ENCODE measurements around the gene IP6K2.

IP6K2 gene

DNA sequence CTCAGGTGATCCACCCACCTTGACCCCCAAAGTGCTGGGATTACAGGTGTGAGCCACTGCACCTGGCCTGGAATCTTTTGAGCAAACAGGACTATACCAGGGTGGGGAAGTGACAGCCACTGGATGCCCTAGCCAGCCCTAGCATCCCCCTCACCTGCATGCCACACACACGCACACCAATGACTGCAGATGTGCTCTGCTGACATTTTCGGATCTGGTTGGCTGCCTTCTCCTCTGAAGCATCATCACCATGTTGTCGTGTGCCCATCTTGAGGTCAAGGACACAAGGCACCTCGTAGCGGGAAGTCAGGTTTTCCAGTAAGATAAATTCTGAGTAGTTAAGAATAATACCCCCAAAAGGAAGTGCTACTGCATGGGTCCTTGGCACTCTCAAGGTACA lies 27.6 kb downstream of the IP6K2 start:
- DNase-seq (ENCODE audit: low read depth, low spot score): no peak

DNA sequence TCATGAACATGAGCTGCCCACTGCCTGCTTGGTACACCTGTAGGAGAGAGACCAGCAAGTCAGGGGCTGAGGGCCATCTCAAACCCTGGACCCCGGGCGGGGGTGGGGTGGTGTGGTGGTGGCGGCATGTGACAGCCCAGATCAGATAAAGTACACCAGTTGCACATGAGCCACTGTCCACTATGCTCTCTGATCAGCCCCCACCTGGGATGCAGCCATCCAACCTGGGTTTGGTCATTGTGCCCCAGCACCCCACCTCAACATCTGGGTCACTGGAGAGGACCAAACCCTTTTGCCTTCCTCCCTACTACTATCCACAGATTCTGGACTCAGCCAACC lies 28.3 kb downstream of the IP6K2 start:
- no peak for DNase-seq (ENCODE audit: low read depth, low spot score)

DNA sequence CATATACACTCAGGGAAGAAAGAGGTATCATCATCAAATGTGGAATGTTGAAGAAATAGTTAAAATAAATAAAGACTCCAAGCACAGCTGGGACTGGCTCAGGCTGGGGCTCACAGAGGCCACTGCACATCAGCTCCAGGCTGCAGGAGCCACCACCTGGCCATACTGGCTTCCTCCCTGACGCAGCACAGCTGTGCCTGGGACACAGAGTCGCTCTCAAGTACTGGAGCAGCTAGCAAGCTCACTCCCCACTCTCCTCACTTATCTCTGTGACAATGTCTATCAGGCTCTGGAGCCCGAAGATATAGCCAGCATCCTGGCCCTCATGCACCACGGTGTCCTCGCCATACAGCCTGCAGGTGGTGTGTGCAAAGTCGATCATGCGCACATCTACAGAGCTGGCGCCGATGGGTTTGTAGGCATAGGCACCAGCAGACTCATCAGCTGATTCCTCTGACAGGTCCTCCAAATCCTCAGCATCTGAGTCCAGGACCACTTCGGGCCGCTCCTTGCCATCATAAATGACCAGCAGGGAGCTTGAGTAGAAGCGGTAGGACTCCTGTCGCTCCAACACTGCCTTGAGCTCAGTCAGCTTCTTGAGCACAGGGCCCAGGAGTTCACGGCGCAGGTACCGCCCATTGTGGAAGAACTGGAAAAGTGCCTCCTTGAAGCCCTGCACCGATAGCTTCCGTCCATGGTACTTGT lies 28.8 kb downstream of the IP6K2 start:
- no peak for DNase-seq (ENCODE audit: low read depth, low spot score)

DNA sequence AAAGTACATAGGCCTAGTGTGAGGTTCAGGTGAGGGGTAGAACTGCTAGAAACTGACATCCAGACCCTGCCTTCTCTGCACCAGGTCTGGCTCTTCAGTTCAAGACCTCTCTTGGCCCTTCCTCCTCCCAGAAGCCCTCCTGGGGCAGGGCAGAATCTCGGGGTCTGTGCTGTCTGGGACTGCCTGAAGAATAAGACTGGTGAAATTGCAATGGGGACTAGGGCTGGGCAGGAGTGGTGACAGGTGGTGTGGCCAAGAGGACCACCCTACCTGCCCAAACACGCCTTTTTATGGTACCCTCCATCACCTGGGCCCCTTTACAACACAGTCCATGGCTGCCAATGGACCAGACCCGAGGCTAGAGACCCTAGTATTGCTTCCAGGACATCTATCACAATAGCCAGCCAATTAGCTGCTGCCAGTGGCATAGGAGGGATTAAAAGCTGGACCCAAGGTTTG lies 29.8 kb downstream of the IP6K2 start:
- DNase-seq (ENCODE audit: low read depth, low spot score): no peak

DNA sequence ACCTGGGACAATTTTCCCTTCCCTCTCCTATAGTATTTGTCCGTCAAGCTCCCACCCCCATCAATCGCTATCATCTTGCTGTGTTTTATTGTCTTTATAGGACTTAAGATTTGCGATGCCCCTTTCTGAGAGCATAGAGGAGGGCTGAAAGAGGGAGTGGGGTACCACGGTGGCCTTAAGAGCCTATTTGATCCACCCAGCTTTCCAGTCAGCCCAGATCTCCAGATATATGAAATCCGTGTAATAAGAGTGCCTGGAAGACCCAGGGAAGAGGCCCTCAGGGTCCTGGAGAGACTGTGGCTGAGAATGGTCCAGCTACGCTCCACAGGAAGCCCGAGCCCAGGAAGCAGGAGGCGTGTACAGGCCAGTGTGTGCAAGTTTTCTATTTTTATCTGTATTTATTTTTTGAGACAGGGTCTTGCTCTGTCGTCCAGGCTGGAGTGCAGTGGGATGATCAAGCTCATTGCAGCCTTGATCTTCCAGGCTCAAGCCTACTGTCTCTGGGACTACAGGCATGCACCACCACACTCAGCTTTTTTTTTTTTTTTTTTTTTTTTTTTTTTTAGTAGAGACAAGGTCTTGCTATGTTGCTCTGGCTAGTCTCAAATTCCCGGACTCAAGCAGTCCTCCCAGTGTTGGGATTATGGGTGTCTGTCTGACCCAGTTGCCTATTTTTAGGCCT lies 30.3 kb downstream of the IP6K2 start:
- DNase-seq (ENCODE audit: low read depth, low spot score): no peak

DNA sequence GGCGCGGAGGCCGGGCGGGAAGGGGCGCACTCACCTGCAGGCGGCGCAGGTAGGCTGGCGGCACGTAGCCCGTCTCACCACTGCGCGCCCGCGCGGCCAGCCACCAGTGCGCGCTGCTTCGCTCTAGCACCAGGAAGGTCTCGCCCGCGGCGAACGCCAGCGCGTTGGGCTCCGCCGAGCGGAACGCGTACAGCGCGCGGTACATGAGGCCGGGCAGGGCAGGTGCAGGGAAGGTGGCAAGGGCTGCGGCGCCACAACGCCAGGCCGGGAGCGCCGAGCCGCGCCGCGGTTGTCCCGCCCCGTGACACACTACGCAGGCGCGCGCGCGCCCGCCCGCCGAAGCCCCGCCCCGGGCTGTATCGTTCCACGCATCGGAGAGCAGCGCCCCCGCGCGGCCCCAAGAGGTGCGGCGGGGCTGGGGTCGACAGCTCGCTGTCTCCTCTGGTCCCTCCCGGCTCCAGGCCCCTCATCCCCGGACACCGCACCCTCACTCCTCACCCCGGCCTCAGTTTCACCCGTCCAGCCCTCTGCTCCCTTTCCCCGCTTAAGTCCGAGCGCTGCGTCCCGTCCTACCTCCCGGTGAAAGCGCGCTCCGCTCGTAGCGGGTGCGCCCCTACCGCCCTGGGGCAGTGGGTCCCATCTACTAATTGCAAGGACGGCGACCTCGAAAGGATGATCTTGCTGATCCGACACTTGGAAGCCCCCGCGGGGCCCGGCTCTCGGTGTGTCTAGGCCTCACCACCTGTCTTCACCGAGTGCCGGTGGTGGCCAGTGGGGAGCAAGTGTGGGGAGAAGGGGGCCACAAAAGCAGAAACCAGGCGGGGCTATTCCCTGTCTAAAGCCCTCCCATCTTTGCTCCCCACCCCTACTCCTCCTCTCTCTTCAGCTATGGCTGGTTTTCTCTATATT lies 31.2 kb downstream of the IP6K2 start, which contains the start of gene NCKIPSD:
Gene NCKIPSD (minus strand): TSS at position 313 of the 909 bp plus-strand sequence. CDS start 108 bp downstream, at position 205.
- peak; percentile 79 for DNase-seq (ENCODE audit: low read depth, low spot score)

DNA sequence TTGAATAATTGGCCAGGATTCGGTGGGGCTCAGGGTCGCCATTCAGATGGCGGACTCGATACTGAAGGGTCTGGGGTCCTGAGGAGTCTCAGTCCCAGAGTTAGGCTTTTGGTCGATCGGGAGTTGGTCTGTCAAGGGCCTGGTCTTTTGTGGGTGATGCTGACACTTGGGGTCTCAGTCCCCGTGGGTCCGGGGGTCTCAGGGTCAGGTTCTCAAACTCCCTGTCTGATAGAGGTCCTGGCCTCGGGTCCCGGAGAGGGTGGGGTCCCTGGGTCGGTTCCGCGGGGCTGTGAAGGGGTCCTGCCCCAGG lies 31.8 kb downstream of the IP6K2 start:
- DNase-seq (ENCODE audit: low read depth, low spot score): no peak

DNA sequence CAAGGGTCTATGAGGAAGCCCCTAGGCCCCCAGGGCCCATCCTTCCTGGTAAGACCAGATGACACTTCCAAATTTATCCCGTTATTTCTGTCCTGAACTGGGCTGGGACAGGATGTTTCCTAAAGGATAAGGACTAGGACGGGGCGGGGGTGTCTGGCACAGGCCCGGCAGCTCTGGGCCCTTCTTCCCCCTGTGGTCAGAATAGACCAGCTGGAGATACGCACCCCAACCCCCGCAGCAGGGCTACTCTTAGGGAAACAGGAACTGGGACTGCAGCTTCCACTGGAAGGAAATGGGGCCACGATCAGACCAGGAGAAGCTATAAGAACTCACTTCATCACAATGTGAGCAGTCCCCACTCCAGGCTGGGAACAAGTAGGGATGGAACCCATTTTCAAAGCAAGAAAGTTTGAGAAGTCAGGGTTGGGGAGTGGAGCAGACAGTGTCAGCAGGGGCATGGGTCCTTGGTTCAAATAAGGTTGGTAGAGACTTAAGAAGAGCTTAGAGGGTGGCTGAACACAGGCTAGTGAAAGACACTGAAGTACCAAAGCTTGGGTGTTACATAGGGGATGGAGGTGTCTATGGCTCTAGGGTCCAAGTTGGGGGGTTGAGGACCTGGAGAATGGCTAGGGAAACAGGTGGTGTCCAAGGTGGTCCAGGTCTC lies 32.4 kb downstream of the IP6K2 start:
- DNase-seq (ENCODE audit: low read depth, low spot score): no peak

DNA sequence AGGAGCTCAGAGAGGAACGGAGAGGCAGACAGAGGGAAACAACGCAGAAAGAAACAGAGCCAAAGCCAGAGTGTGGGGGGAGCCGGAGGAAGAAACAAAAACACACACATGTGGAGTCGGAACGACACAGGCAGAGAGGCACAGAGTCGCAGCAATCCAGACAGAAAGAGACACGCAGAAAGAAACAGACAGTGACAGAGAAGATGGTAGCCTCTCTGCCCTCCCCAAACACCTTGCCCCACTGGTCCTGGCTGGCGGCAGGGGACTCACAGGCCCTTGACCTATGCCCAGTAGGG lies 33.0 kb downstream of the IP6K2 start:
- no peak for DNase-seq (ENCODE audit: low read depth, low spot score)

DNA sequence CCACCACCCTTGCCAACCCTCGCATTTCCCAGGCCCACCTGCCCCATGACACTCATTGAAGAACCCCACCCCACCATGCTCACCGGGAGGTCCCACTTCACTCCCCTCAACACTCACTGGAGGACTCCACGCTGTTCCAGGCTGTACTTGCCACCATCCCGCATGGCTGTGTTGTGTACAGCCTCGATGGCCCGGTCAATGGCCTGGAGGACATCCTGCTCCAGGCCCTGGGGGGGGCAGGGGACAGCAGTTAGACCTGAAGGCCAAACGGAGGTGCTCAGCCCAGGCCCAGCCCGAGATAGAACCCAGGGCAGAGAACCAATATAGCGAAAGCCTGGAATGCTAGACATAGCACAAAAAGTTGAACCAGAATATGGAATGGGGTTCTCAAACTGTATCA lies 34.2 kb downstream of the IP6K2 start:
- no peak for DNase-seq (ENCODE audit: low read depth, low spot score)

DNA sequence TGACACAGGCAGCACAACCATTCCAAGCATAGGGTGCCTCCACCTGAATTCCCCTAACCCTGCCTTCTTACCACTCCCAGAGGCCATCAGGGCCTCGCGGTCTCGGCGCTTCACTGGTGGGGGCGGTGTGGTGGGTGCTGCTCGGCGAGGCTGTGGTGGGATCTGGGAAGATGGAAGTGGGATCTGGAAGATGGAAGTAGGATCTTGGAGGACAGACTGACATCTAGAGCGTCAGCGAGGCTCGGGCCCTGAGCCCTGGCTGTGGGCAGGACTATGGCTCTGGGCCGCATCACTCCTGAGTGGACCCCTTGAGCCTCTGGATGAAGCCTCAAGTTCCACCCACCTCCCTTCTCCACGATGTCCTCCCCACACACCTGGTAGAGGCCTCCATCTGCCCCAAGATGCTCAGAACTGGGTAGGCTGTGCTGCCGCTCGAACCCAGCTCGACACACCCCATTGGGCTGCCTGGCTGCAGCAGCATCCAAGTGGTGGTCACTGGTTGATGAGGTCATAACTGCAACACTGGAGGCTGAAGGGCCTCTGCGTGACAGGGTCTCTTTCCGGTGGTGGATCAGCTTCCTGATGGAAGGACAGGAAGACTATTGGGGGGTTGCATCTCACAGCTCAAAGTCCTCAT lies 34.9 kb downstream of the IP6K2 start:
- DNase-seq (ENCODE audit: low read depth, low spot score): no peak

DNA sequence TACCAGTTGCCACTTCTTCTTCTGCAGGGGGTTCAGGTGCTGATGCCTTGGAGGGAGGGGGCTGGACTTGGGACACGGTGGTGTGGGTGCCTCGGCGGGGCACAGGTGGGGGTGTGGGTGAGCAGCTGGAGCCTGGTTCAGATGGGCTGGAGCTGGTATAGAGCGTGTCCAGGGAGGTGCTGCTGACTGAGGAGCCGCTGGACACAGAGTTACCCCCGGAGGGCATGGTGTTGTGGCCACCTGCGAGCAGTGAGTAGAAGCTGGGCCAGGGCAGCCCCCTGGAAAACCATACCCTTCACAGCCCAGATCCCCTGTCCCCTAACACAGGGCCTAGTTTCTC lies 35.5 kb downstream of the IP6K2 start:
- no peak for DNase-seq (ENCODE audit: low read depth, low spot score)

DNA sequence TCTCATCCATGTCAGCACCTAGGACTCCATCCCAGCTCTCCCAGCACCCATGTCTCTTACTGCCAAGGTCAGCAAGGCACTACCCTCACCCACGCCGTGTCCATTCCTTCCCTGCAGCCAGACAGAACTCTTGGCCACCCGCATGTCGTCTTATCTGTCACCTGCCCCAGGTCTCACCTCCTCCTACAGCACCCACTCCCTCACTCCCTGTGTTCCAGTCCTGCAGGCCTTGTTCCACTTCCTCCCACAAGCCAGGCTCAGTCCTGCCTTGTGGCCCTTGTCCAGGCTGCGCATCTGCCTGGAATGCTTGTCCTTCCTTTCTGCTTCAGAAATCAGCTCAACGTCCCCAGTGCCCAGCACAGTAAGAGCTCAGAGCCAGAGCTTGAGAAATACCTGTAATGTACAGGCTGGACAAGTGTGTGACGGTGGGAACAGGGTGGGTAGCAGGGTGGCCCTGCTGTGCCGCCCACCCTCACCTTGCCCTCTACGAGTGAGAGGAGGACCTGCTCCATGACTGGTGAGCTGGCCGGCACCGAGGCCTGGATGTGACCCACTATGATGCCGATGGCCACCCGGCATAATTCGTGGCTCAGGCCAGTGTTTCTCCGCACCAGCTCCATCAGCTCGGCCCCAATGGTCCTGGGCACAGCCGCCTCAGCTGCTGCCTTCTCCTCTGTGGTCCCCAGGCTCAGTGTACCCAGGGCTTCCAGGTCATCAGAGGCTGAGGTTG lies 36.0 kb downstream of the IP6K2 start:
- no peak for DNase-seq (ENCODE audit: low read depth, low spot score)

DNA sequence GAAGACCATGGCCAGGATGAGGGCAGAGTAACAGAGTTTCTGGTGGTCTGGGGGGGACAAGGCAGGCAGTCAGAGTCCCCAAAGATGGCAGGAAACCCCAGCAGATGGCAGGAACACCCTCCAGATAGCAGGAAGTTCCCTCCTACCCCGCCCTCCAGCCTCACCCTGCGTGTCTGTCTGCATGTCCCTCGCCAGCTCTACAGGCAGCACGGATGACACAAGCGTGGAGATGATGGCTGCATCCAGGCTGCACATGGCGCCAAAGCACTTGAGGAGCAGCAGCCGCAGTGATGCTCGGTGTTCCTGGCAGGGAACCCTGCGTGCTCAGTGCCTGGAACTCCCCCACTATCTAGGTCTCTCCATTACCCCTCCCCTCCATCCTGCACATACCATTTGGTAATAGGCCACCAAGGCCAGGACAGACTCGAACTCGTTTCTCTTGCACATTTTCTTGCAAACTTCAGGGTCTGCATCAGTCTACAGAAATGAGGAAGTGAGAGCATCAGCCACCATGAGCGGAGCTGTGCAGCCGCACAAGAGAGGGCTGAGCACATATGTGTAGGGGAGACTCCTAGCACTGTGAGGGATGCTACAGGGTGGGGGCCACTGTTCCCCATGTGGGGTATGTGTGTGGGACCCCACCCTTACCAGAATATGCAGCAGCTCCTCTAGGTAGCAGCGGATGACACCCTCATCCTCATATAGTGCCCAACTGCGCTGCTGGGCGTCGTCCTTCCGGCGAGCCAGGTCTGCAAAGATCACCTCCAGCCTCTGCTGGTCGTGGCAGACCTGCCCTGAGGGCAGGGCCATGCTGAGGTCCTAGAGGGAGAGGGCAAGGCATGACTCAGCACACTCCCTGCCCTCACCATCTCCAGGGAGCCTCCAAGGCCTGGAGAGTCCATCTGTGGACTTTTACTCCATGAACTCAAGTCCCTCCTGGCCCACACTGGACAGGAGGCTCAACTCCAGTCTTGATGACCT lies 37.3 kb downstream of the IP6K2 start:
- no peak for DNase-seq (ENCODE audit: low read depth, low spot score)

DNA sequence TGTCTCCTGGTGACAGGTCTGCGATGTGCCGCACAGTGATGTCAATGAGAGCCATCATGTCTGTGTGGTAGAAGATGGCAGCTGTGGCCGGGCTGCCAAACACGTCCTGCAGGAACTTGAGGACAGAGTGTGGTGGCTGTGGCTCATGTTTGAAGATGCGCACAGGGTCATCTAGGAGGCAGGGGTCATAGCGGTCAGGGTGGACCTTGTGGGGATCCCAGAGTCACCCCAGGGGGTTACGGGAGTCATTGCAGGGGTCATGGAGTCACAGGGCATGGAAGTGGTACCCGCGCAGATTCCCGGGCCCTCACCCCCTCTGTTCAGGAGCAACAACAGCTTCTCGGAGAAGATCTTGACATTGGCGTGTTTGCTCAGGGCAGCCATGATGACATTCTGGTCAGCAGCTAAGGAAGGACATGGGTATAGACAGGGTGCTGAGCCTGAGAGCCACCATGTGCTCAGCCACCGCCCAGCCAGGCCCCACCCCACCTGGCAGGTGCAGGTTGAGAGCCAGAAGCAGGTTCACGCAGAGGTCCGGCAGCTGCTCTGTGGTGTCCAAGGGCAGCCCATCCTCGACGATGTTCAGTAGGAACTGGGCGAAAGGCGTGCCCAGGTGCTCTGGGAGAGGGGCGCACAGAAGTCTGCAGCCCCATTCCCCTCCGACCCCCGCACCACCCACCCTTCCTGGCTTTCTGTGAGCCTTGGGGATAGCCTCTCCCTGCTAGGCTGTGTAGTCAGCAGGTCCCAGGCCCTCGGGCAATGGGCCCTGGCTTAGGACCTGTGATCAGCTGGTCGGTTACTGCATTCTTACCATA lies 38.2 kb downstream of the IP6K2 start:
- no peak for DNase-seq (ENCODE audit: low read depth, low spot score)

DNA sequence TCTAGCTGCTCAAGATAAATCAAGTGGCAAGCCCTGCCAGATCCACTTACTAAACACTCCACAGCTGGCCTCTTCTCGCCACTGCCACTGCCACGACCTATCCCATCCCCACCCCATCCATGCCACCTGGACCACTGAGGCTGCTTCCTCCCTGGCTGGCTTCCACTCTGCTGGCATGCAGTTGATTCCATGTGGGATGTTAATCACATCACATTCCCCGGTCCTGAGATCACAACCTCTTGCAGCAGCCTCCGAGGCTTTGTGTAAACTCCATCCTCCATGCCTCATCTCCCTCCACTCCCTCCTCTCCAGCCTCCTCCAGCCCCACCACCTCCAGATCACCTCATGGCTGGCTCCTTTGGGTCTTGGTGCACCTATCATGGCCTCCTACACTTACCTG lies 39.0 kb downstream of the IP6K2 start:
- DNase-seq (ENCODE audit: low read depth, low spot score): no peak

DNA sequence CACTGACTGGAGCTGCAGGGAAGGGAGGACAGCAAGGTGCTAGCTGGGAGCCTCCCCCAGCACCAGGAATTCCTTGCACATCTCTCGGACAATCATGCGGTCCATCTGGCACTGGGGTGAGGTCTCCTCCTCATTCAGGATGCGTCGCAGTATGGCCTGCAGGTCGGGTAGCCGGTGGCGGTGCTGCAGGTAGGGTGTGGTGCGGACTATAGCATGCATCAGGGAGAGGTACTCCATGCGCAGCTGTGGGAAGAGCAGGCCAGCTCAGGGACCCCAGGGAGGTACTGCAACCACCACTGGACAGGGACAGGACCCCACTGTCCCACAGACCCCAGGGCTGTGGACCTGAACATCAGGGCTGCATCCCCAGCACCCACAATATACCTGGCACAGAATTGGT lies 42.5 kb downstream of the IP6K2 start:
- no peak for DNase-seq (ENCODE audit: low read depth, low spot score)

DNA sequence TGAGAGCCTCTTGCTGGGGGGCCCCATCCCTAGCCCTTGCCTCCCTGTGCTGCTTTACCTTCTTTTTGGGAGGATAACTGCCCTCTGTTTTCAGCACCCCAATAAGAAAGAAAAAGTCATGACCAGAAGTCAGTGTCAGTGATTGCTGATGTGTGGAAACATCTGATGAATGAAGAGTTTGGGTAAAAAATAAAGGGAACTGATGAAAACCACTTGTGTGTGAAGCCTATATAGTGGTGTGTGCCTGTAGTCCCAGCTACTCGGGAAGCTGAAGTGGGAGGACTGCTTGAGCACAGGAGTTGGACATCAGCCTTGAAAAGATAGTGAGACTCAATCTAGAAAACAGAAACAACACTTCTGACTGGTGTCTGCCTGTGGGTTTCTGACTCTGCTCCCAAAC lies 44.5 kb downstream of the IP6K2 start:
- no peak for DNase-seq (ENCODE audit: low read depth, low spot score)

DNA sequence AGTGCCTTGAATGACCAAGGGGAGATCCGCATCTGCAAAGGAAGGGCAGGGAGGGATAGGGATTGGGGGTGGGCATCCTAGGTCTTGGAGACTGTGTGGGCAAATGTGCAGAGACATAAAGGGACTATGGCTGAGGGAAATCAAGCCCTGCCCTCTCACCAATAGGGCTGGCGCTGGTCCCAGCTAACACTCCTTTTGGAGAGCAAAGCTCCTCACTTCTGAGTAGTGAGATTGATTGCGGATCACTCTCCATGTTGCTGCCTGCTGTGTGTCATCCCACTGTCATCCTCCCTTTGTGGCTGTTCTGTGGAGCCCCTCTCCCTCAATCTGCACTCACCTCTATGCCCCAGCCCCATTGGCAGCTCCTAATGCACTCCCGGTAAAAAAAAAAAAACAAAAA lies 52.1 kb downstream of the IP6K2 start:
- DNase-seq (ENCODE audit: low read depth, low spot score): no peak
